OCI-LY1 (cell line): Measurements from ENCODE around the gene CELSR3.

Experiments used
- EZH2 ChIP-seq: fragments of 200-600 bp; sonication (generic), shearing (Covaris generic); IDR thresholded peaks from 2 replicates; pipeline ENCODE4 v1.8.0; 2017; ENCODE audit warnings: borderline replicate concordance, mixed run types, mild to moderate bottlenecking, antibody characterized with exemption, low read length, moderate library complexity, mixed read lengths
- TF ChIP-seq, protein P1 (sequence below): fragments of 200-600 bp; sonication (generic), shearing (Covaris generic); IDR thresholded peaks from 2 replicates; pipeline ENCODE4 v1.5.1; 2017; ENCODE audit warnings: mild to moderate bottlenecking, antibody characterized with exemption, low read length, moderate library complexity, mixed read lengths

DNA sequence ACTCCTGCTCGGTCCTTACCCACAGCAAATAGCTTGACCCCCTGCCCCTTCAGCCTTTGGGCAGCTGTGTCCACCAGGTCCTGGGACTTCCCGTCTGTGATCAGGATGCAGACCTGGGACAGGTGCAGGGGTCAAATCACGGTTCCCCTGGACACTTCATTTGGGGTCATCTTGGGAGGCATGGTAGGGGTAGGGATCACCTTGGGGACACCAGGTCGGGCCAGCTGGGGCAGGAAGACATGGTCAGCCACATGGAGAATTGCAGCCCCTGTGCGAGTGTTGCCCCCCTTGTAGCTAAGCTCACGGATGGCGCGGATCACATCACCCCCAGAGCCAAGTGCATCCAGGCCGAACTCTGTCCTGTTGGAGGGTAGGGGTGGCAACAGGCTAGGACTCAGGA lies 69.3 kb downstream of the CELSR3 start:
- TF ChIP-seq, protein P1, sequence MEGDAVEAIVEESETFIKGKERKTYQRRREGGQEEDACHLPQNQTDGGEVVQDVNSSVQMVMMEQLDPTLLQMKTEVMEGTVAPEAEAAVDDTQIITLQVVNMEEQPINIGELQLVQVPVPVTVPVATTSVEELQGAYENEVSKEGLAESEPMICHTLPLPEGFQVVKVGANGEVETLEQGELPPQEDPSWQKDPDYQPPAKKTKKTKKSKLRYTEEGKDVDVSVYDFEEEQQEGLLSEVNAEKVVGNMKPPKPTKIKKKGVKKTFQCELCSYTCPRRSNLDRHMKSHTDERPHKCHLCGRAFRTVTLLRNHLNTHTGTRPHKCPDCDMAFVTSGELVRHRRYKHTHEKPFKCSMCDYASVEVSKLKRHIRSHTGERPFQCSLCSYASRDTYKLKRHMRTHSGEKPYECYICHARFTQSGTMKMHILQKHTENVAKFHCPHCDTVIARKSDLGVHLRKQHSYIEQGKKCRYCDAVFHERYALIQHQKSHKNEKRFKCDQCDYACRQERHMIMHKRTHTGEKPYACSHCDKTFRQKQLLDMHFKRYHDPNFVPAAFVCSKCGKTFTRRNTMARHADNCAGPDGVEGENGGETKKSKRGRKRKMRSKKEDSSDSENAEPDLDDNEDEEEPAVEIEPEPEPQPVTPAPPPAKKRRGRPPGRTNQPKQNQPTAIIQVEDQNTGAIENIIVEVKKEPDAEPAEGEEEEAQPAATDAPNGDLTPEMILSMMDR, result no peak
- TF ChIP-seq EZH2, result no peak
